Hematopoietic multipotent progenitor cell treated with erythropoietin and hydrocortisone succinate and interleukin-3 and kit ligand, for 6 days (in vitro differentiated cells): ENCODE data around the gene SEPTIN8.

Source experiments
- DNase-seq: peaks from one replicate; pipeline ENCODE4 v3.0.0-alpha.2; 2015

SEPTIN8 gene

GRCh38 chr5:132781029-132781428, 4.0 kb upstream of the SEPTIN8 start:
- no peak for DNase-seq

- DNase-seq: no peak
Observed at GRCh38 chr5:132780577-132780976, 3.5 kb upstream of the SEPTIN8 start.

DNA sequence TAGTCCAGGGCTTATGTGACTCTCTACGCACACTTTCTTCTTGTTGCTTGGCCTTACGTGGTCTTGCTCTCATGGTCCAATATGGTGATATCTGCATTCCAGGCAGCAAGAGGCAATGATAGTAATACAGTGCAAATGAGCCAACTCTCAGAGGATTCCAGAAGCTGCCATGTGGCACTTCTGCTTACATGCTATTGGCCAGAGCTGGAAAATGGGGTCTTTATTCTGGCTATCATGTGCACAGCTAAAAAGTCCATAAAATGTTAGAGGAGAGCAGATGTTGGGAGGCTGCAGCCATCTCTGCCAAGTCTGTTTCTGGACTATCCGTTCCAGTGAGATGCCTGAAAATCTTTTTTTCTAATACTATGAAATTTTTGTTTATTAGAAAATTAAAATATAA, 2.9 kb upstream of the SEPTIN8 start:
- DNase-seq: no peak

- no peak for DNase-seq
Observed at GRCh38 chr5:132778856-132779255, 1.8 kb upstream of the SEPTIN8 start.

- no peak for DNase-seq
Observed at GRCh38 chr5:132778129-132778528, 1.1 kb upstream of the SEPTIN8 start.

DNA sequence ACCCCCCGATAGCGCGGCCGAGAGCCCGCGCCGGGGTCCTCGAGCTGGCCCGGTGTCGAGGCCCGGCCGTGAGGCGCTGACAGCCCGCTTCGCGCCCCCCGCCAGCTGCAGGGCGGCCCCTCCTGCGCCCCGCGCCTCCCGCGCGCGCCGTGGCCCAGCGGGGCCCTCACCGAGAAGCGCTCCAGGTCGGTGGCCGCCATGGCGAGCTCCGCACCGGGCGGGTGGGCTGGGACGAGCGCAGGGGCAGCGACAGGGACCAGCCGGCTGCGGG, 166 bp downstream of the SEPTIN8 start:
- DNase-seq: no peak

DNA sequence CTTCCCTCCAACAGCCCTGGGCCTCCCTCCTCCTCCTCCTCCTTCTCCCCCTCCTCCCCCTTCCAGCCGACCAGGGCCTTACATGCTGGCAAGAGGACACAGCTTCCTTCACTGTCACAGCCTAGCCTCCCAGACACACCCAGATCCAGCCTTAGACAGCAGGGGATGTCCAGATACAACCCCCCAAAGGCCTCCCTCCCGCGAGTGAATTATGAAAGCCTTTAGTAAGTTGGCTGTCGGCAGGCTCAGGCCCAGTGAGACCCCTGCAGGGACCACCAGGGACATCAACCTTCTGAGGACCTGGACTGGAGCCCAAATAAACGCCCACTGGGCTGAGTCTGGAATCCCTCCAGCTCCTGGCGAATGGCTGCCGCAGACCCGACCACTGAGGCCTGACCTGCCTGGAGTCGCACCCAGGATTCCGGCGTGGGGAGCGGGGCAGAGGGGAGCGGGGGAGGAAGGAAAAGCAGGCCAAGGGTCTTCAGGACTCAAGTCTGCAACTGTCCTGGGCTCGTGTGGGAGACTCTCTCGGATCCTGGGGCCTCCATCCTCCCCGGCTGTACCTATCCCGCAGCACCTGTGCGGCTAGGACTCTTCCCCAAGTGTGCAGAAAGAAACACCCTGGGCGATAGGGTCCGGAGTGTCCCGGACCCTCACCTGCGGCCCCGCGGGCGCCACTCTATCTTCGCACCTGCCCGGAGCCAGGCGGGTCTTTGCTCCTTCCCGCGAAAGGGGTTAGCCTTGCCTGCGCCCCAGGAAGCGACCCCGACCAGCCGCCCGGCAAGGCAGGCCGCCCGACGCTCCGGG, 705 bp downstream of the SEPTIN8 start:
- peak; percentile 57 for DNase-seq

- DNase-seq: peak; percentile 11
Observed at GRCh38 chr5:132775476-132775961, 1.5 kb downstream of the SEPTIN8 start.

GRCh38 chr5:132774896-132775295, 2.1 kb downstream of the SEPTIN8 start:
- no peak for DNase-seq

DNA sequence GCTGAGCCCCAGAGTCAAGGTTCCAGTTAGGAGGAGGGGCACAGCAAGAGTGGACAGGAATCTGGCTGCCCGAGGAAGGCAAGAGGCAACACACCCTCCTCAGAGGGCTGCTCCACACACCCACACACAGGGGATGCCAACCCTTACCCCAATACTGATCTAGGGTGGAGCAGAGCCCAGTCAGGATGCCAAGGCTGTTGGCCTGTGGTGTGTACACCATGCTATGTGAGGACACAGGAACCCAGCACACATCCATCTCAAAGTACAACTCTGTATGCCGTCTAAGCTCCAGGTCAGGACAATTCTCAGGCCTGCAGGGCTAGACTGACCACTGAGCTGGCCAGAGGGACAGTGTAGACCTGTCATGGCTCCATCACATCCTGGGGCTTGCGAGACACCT, 2.6 kb downstream of the SEPTIN8 start:
- DNase-seq: no peak

GRCh38 chr5:132773601-132774355, 3.3 kb downstream of the SEPTIN8 start:
- DNase-seq: peak; percentile 39

DNA sequence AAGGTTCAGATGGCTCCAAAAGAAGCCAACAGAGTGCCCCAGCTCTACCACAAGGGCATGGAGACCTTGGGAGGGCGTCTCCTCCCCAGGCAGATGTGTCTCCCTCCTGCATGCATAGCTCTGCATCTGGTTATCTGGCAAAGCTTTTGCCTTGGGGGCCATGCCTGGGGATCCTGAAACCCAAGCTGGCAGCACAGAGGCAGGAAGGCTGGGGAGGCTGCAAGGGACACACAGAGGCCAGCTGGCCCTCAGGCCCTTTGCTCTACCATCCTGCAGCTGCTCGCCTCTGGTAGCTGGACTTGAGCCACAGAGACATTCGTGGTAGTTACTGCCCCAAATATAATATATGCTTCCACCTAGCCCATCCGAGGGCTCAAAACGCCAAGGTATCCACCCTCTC, 3.9 kb downstream of the SEPTIN8 start:
- DNase-seq: no peak

DNA sequence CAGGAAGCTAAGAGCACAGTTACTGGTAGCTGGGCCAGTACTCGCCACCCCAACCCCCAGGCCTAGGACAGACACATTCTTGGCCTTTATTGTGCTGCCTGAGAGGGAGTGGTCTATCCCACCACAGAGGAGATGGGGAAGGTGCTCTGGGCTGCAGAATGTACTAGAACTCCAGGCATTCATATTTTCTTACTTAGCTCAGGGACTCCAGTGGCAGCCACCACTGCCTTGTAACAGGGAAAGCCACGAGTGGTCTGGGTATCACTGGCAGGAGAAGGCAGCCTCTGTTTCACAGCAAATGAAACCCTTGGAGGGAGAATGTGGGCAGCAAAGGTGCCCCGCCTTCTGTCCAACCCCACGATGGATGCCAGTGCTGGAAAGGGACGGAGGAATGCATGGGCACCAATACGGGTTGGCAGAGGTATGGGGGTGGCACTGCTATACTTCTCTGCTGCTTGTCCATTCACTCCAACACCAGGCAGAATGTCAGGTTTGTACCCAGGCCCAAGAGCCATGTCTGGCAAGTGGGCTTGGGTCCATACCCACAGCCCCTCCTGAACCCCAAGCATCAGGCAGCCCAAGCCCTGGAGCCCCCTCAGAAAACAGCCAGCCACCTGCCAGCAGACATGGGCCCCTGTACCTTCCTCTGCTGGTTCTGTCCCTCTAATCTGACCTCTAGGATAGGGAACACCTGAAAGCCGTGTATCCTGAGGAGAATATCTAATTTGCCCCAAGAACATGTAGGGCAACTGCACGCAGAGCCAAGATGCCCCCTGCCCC, 4.6 kb downstream of the SEPTIN8 start:
- no peak for DNase-seq

- no peak for DNase-seq
Observed at GRCh38 chr5:132771503-132771998, 5.5 kb downstream of the SEPTIN8 start.

DNA sequence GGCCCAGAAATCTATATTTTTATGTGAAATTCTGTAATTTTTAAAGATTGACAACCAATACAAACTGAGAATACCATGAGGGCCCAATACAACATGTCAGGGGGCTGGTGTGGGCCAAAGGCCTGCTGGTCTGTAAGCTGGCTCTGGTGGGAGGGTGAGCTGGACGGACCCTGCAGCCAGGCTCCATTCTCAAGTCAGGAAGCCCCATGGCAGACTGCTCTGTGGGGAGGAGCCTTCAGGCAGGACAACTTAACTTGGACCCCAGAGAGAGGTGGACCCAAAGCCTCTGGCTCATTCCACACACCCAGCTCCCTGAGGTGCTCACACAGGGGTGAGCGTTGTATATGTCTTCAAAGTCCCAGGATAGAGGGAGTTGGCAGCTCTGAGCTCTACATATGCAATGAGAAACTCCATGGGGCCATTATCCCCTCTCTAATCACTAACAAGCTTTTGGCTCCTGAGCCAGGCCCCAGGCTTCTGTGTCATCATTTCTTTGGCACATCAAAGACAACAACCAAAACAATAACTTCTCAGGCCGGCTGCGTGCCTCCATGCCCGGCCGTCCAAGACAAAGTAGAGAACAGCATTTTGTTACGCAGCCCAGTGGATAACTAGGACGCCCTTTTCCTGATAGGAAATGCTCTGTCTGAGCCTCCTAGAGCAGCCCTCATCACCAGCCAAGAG, 6.4 kb downstream of the SEPTIN8 start:
- DNase-seq: no peak

- no peak for DNase-seq
Observed at GRCh38 chr5:132768485-132768868, 8.6 kb downstream of the SEPTIN8 start.

GRCh38 chr5:132767150-132767549, 9.9 kb downstream of the SEPTIN8 start:
- DNase-seq: no peak

DNA sequence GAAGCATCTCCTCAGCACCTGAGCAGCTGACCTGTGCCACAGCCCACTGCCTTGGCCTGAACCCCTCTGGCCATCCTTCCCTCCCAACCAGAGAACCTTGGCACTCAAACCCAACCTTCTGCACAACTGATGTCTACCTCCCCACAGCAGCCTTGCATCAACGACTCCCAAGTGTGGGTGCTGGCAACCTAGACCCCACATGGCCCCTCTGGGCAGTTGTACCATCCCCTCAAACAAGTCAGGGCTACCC, 10.3 kb downstream of the SEPTIN8 start:
- no peak for DNase-seq

DNA sequence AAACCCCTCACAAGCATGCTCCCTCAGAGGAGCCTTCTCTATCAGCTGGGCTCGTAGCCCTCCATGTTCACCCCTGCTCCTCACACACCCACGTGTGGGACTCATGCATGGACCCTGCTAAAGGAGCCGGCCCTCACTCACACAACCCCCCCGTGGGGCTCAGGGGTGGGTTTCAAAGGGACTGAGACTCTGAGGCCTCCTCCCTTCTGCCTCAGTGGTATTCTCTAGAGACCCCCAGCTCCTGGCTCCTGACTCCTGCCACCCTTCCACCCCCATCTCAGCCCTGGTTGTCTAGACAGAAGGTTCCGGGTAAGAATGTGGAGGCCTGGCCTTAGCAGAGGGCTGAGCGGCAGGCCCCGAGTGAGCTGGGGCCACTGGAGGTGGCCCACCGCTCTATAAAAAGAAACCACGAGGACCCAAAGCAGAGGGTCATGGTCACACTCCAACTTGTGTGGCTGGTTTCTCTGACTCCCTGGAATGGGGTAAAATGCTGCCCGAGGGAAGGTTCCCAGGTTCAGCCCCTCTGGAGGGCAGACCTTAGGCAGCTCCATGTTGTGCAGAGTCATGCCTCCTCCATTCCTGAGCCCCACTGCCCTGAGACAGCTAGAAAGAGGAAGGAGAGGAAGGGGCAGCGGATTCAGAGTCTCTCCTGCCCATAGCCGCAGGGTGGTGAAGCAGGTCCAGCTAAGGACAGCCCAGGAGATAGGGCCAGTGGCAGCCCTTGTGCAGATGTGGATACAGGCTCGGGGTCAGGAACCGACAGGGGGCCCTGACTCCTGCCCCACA, 10.8 kb downstream of the SEPTIN8 start:
- DNase-seq: no peak

DNA sequence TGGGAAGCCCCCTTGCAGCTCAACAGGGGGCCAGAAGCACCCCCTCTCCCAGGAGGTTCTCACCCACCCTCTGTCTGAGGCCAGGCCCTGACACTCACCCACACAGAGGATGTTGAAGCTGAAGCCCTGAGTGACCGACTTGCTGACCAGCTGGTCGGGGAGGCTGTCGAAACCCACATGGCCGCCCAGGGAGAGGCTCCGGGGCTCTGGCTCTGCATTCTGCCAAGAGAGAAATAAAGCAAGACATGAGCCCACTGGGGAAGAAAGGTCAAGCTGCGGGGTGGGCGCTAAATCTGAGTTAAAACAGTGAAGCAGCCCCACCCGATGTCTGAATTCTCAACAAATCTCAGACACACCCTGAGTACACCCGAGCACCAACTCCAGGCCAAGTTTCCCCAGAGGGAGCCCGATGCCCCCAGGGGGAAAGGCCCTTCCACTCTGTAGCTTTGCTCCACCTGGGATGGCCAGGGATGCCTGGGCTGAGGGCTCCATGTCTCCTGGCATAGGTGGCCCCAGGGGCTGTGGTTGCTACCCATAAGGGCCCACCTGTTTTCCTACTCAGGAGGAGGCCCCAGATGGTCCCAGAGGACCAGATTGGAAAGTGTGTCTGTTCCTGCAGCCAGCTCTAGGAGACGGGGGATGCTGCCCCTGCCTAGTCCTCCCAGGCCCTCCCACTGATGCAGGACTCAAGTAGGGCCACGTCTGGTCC, 11.6 kb downstream of the SEPTIN8 start:
- no peak for DNase-seq

GRCh38 chr5:132764671-132765238, 12.3 kb downstream of the SEPTIN8 start:
- DNase-seq: no peak
